GM13977 (cell line): ENCODE data around the gene LHX2.

ENCODE experiments used
- DNase-seq: peaks from one replicate; pipeline ENCODE4 v3.0.0; 2012; ENCODE audit warnings: low spot score
- in situ Hi-C: fragments of 300-500 bp; cut with MboI; formaldehyde crosslinking; loops from one replicate; pipeline ENCODE4 v1.12.0; 2022; ENCODE audit warnings: low sequenced_read_pairs, low pct_unique_long_range_greater_than_20kb, mixed read lengths, inconsistent platforms; ENCODE audit not compliant: unreplicated experiment
- TF ChIP-seq, protein P1 (sequence below): IDR thresholded peaks from 2 replicates; pipeline ENCODE4 v1.5.1; 2012; ENCODE audit warnings: mild to moderate bottlenecking, control low read depth; ENCODE audit not compliant: insufficient read depth; ENCODE audit errors: extremely low read depth, missing control alignments

LHX2 gene

DNA sequence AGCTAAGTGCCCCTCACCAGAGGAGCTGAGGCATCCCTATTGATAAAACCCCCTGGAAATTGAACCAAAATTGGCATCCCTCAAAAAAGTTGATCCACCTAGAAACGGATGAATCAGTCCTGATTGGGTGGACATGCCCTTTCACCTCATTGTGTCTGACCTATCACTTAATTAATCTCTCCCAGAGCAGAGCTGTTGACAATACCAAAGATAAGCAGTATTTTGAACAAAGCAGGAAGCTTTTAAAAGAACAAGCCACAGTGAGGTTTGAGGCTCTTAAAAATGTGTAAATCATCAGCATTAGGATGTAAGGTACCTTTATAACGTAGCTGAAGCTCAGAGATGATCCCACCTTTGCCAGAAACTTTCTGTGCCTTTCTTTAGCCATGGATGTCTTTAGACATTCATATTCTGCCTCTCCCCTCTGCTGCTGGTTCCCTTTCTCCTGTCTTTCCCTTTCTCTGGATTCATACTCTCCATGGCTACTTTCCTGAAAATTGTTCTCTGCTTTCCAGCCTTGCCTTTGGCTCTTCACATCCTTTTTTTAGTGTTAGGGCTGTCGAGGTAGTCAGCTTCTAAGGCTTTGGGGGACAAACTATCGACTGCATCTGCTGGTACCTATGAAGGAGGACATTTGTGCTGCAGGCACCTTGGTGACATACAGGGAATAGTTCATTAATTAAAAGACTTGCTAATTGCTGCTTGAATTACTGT is 7.8 kb upstream of the LHX2 start:
- DNase-seq: no peak
- in situ Hi-C loops: loop anchor here (25.0 kb wide), 1 partner anchor 466 kb away; no protein-coding TSS in a partner anchor
- TF ChIP-seq, protein P1, sequence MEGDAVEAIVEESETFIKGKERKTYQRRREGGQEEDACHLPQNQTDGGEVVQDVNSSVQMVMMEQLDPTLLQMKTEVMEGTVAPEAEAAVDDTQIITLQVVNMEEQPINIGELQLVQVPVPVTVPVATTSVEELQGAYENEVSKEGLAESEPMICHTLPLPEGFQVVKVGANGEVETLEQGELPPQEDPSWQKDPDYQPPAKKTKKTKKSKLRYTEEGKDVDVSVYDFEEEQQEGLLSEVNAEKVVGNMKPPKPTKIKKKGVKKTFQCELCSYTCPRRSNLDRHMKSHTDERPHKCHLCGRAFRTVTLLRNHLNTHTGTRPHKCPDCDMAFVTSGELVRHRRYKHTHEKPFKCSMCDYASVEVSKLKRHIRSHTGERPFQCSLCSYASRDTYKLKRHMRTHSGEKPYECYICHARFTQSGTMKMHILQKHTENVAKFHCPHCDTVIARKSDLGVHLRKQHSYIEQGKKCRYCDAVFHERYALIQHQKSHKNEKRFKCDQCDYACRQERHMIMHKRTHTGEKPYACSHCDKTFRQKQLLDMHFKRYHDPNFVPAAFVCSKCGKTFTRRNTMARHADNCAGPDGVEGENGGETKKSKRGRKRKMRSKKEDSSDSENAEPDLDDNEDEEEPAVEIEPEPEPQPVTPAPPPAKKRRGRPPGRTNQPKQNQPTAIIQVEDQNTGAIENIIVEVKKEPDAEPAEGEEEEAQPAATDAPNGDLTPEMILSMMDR: no peak

DNA sequence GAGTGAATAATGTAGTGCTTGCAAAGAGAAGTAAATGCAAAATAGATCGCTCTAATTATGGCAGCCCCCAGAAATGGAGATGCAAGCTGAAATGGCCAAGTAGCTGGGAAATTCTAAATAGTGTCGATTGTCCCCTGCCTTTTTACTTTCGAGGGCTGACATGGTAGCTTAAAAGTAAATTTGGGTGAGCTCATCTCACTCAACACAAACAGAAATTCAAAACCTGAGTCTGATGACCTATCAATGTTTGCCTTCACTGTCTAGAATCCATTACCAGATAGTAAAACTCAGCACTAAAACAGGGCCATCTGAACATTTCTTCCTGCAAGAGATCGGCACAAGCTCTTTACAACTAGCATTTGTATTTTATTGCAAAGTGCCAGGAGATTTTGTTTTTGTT is 7.0 kb upstream of the LHX2 start:
- TF ChIP-seq, protein P1: no peak
- in situ Hi-C loops: loop anchor here (25.0 kb wide), 1 partner anchor 467 kb away; no protein-coding TSS in a partner anchor
- no peak for DNase-seq

DNA sequence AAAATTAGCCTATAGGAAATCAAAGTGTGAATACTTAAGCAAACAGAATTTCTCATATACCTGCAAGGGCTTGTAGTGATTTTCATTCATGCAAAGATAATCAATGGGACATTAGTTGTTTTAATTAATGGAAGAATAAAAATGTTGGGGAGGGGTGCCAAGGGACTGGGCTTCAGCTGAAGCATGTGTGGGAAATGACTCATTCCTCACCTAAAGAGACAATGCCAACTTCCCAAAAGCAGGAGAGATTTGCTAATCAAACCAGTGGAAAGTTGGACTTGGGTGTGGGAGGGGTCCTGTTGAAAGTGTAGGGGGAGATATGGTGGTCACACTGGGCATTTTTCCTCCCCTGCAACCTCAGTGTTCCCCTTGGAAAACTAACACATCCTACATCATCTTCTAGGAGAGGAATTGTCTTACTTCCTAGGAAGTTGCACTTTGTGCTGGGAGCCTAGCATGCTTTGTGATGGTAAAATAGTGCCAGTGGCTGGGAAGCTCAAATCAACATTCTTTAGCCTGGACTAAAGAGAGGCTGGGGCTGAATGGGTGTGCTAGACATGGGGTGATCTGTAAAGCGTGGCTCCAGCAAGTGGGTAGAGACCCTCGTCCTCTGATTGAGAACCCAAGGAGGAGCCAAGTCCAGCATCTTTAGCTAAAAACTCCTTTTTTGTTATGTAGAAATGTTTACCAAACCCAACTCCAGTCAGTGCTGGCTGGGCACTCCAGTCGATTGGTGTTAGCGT is 6.4 kb upstream of the LHX2 start:
- no peak for DNase-seq
- in situ Hi-C loops: loop anchor here (25.0 kb wide), 1 partner anchor 468 kb away; no protein-coding TSS in a partner anchor
- TF ChIP-seq, protein P1: no peak

DNA sequence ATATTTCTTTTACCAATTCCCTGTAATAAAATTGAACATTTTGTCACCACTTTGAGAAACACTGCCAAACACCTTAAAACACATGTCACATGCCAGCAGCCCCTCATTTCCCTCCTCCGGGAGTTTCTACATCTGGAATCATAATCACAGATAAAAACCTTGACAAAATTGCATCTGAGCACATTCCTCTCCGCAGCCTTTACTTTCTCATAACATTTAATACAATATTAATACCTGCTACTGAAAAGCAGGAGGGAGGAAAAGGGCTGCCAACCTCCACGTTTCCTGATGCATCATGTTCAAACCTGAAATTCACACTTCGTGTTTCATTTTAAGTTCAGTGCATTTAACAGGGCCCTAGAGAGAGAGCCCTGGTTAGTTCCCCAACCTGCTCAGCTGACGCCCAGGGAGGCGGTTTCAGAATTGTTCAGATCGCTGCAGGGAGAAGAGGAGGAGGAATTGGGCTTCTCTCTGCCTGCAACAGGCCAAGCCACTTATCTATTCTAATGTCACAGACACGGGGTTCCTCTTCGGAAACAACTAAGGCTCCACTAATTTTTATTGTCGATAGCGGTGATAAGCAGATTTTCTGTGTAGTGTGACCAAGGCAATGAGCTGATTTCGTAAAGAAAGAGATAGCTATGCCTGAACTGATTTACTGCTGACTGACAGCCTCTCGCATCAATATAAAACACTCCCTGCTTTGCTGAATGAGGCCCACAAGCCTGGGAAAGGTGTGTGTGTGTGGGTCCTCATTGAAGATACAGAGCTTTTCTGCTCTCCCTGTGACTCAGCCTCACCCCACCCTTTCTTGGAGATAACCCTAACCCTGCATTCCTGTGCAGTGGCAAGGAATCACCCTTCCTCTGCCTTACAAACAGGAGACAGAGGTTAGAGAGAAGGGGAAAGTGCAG is 4.9 kb upstream of the LHX2 start:
- peak; percentile 69 for DNase-seq
- TF ChIP-seq, protein P1: no peak
- in situ Hi-C loops: loop anchor here (25.0 kb wide), 1 partner anchor 469 kb away; no protein-coding TSS in a partner anchor

DNA sequence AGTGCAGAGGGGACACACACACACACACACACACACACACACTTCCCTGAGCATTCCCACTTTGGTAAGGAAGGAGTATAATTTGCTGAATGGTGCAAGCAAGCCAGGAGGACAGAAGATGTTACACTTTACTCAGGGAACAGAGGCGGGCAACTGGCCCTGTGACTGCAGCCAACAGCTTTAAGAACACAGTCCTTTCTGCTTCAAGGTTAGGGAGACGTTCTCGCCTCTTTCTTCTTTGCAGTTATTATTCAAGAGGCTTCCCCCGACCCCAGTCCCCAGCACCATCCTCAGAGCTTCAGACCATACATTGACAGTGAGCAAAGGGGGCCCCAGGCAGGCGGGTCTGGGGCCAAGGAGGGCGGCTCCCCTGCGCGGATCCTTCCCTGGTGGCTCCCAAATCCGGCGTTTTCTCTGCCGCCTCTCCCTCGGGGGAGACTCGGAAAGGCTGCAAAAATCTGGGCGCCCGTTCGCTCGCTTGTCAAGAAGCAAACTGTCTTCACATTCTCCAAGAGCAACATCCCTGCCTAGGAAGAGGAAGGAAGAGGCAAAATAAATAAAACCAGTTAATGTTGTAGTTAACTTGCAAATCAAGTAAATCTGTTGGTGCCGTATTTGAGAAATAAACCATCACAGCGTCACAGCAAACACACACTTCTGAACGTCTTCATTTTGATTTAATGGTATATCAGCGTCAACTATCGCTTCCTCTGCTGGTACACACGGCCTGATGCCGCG is 3.8 kb upstream of the LHX2 start:
- TF ChIP-seq, protein P1: no peak
- in situ Hi-C loops: loop anchor here (25.0 kb wide), 1 partner anchor 470 kb away; no protein-coding TSS in a partner anchor
- no peak for DNase-seq
